ENCODE results near the gene CCDC69.

CCDC69 gene

DNA sequence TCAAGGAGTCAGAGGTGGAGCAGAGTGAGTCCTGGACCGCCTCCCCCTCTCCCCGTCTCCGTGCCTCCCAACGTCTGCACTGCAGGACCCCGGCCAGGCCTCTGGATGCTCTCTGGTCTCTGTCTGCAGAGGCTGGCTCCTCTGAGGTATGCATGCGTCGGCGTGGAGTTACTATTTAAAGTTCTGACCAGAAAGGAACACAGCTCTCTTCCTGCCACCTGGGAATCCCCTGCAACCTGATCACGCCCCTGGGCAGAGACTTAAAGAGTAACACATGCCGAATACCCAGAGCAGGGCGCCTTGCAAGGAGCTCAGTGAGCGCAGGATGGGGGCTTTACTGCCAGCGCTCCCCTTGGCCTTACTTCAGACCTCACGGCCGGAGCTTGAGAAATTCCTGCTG is 82.4 kb downstream of the CCDC69 start:
- Histone ChIP-seq H3K14ac (ENCODE audit: low read length) (no peak overlapping the region), H3K36me3 (replicated peaks in 1 of 2; ENCODE audit: control insufficient read depth in 2 of 2, insufficient read depth in 2 of 2, low read length in 2 of 2) (peaks cover 17 to 86% of the 10 kb centered on the region in 2 donors), H3K23ac (ENCODE audit: low read depth, low read length, poor library complexity) (no peak overlapping the region), H3K4me3 (ENCODE audit: low read length in 2 of 2) (no peak overlapping the region), H3K79me1 (ENCODE audit: low read depth, low read length) (peaks cover 2% of the 10 kb centered on the region), H4K8ac (ENCODE audit: low read depth, low read length) (no peak overlapping the region), H4K91ac (ENCODE audit: low read depth, low read length, poor library complexity) (no peak overlapping the region), H2BK15ac (ENCODE audit: low read length) (no peak overlapping the region), H3K4me1 (ENCODE audit: control insufficient read depth in 2 of 2, insufficient read depth in 1 of 2, low read depth in 1 of 2, low read length in 2 of 2) (no peaks in the 10 kb centered on the region), H2BK120ac (ENCODE audit: low read depth, low read length) (no peak overlapping the region), H2BK5ac (ENCODE audit: low read length) (no peak overlapping the region), H3K9me3 (replicated peaks in 1 of 2; ENCODE audit: control insufficient read depth in 2 of 2, insufficient read depth in 1 of 2, low read depth in 1 of 2, low read length in 2 of 2) (no peaks in the 10 kb centered on the region), H2BK12ac (ENCODE audit: low read length) (no peak overlapping the region), H2AFZ (ENCODE audit: low read length) (no peak overlapping the region), H3K27ac (replicated peaks; ENCODE audit: low read length) (no peak overlapping the region), H3K9ac (ENCODE audit: low read depth, low read length, poor library complexity) (no peak overlapping the region), H2AK5ac (ENCODE audit: low read depth, low read length) (no peak overlapping the region), H3K4me2 (ENCODE audit: insufficient read depth, low read length, poor library complexity, severe bottlenecking) (no peak overlapping the region), H3K18ac (ENCODE audit: low read length) (no peak overlapping the region), H3K4ac (ENCODE audit: low read length) (no peak overlapping the region), H3K27me3 (ENCODE audit: control insufficient read depth in 3 of 3, insufficient read depth in 3 of 3, low read depth in 1 of 3, low read length in 3 of 3) (no peaks in the 10 kb centered on the region)
- no CpG with 5 or more reads among the region's 15 CpGs for WGBS, 2 donors (ENCODE audit: extremely low coverage in 2 of 2, insufficient read length in 2 of 2, insufficient replicate concordance in 1 of 2)
- no peak for DNase-seq (ENCODE audit: low spot score)

GRCh38 chr5:151140686-151141459 is 83.0 kb downstream of the CCDC69 start:
- Histone ChIP-seq H2BK120ac (ENCODE audit: low read depth, low read length) (no peak overlapping the region), H2BK12ac (ENCODE audit: low read length) (no peak overlapping the region), H3K23ac (ENCODE audit: low read depth, low read length, poor library complexity) (no peak overlapping the region), H2BK15ac (ENCODE audit: low read length) (no peak overlapping the region), H4K8ac (ENCODE audit: low read depth, low read length) (no peak overlapping the region), H3K9ac (ENCODE audit: low read depth, low read length, poor library complexity) (no peak overlapping the region), H3K27ac (replicated peaks; ENCODE audit: low read length) (no peak overlapping the region), H2AK5ac (ENCODE audit: low read depth, low read length) (no peak overlapping the region), H3K14ac (ENCODE audit: low read length) (no peak overlapping the region), H2BK5ac (ENCODE audit: low read length) (no peak overlapping the region), H3K4ac (ENCODE audit: low read length) (no peak overlapping the region), H3K18ac (ENCODE audit: low read length) (no peak overlapping the region), H2AFZ (ENCODE audit: low read length) (no peak overlapping the region), H3K27me3 (ENCODE audit: control insufficient read depth in 3 of 3, insufficient read depth in 3 of 3, low read depth in 1 of 3, low read length in 3 of 3) (no peaks in the 10 kb centered on the region), H3K4me3 (ENCODE audit: low read length in 2 of 2) (no peak overlapping the region), H3K9me3 (replicated peaks in 1 of 2; ENCODE audit: control insufficient read depth in 2 of 2, insufficient read depth in 1 of 2, low read depth in 1 of 2, low read length in 2 of 2) (no peaks in the 10 kb centered on the region), H3K4me1 (ENCODE audit: control insufficient read depth in 2 of 2, insufficient read depth in 1 of 2, low read depth in 1 of 2, low read length in 2 of 2) (no peaks in the 10 kb centered on the region), H3K4me2 (ENCODE audit: insufficient read depth, low read length, poor library complexity, severe bottlenecking) (no peak overlapping the region), H3K36me3 (replicated peaks in 1 of 2; ENCODE audit: control insufficient read depth in 2 of 2, insufficient read depth in 2 of 2, low read length in 2 of 2) (peaks cover 19 to 86% of the 10 kb centered on the region in 2 donors), H3K79me1 (ENCODE audit: low read depth, low read length) (peaks cover 1% of the 10 kb centered on the region), H4K91ac (ENCODE audit: low read depth, low read length, poor library complexity) (no peak overlapping the region)
- DNase-seq (ENCODE audit: low spot score): no peak
- no CpG with 5 or more reads among the region's 7 CpGs for WGBS, 2 donors (ENCODE audit: extremely low coverage in 2 of 2, insufficient read length in 2 of 2, insufficient replicate concordance in 1 of 2)

DNA sequence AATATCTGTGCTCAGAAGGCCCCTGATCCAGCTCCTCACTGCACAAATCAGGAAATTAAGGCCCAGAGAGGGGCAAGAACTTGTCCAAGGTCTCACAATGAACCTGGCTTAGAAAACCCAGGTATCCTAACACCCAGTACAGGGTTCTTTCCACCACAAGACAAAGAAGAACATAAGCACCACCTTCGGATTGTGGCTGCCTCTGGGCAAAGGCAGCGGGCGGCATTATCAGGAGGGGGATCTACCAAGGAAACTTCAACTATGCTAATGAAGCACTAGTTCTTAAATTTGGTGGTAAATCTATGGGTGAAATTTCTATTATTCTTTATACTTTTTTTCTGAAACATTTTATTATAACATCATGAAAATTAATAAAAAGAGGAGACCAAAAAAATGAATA is 84.2 kb downstream of the CCDC69 start:
- no peak for DNase-seq (ENCODE audit: low spot score)
- Histone ChIP-seq H3K27me3 (ENCODE audit: control insufficient read depth in 3 of 3, insufficient read depth in 3 of 3, low read depth in 1 of 3, low read length in 3 of 3) (no peaks in the 10 kb centered on the region), H3K4ac (ENCODE audit: low read length) (no peak overlapping the region), H3K79me1 (ENCODE audit: low read depth, low read length) (no peaks in the 10 kb centered on the region), H3K27ac (replicated peaks; ENCODE audit: low read length) (no peak overlapping the region), H2AK5ac (ENCODE audit: low read depth, low read length) (no peak overlapping the region), H2BK120ac (ENCODE audit: low read depth, low read length) (no peak overlapping the region), H2BK12ac (ENCODE audit: low read length) (no peak overlapping the region), H3K9ac (ENCODE audit: low read depth, low read length, poor library complexity) (no peak overlapping the region), H3K9me3 (replicated peaks in 1 of 2; ENCODE audit: control insufficient read depth in 2 of 2, insufficient read depth in 1 of 2, low read depth in 1 of 2, low read length in 2 of 2) (no peaks in the 10 kb centered on the region), H3K18ac (ENCODE audit: low read length) (no peak overlapping the region), H3K4me3 (ENCODE audit: low read length in 2 of 2) (no peak overlapping the region), H4K91ac (ENCODE audit: low read depth, low read length, poor library complexity) (no peak overlapping the region), H3K14ac (ENCODE audit: low read length) (no peak overlapping the region), H3K23ac (ENCODE audit: low read depth, low read length, poor library complexity) (no peak overlapping the region), H3K36me3 (replicated peaks in 1 of 2; ENCODE audit: control insufficient read depth in 2 of 2, insufficient read depth in 2 of 2, low read length in 2 of 2) (peaks cover 23 to 90% of the 10 kb centered on the region in 2 donors), H2BK15ac (ENCODE audit: low read length) (no peak overlapping the region), H2AFZ (ENCODE audit: low read length) (no peak overlapping the region), H3K4me1 (ENCODE audit: control insufficient read depth in 2 of 2, insufficient read depth in 1 of 2, low read depth in 1 of 2, low read length in 2 of 2) (no peaks in the 10 kb centered on the region), H2BK5ac (ENCODE audit: low read length) (no peak overlapping the region), H4K8ac (ENCODE audit: low read depth, low read length) (no peak overlapping the region), H3K4me2 (ENCODE audit: insufficient read depth, low read length, poor library complexity, severe bottlenecking) (no peak overlapping the region)
- WGBS, 2 donors (ENCODE audit: extremely low coverage in 2 of 2, insufficient read length in 2 of 2, insufficient replicate concordance in 1 of 2): no CpG with 5 or more reads among the region's 3 CpGs

- Histone ChIP-seq H3K14ac (ENCODE audit: low read length) (no peak overlapping the region), H3K27me3 (ENCODE audit: control insufficient read depth in 3 of 3, insufficient read depth in 3 of 3, low read depth in 1 of 3, low read length in 3 of 3) (no peaks in the 10 kb centered on the region), H3K4me1 (ENCODE audit: control insufficient read depth in 2 of 2, insufficient read depth in 1 of 2, low read depth in 1 of 2, low read length in 2 of 2) (no peaks in the 10 kb centered on the region), H3K79me1 (ENCODE audit: low read depth, low read length) (no peaks in the 10 kb centered on the region), H3K9me3 (replicated peaks in 1 of 2; ENCODE audit: control insufficient read depth in 2 of 2, insufficient read depth in 1 of 2, low read depth in 1 of 2, low read length in 2 of 2) (no peaks in the 10 kb centered on the region), H3K27ac (replicated peaks; ENCODE audit: low read length) (no peak overlapping the region), H2AFZ (ENCODE audit: low read length) (no peak overlapping the region), H3K4me2 (ENCODE audit: insufficient read depth, low read length, poor library complexity, severe bottlenecking) (no peak overlapping the region), H3K18ac (ENCODE audit: low read length) (no peak overlapping the region), H3K36me3 (replicated peaks in 1 of 2; ENCODE audit: control insufficient read depth in 2 of 2, insufficient read depth in 2 of 2, low read length in 2 of 2) (peaks cover 25 to 90% of the 10 kb centered on the region in 2 donors), H2BK12ac (ENCODE audit: low read length) (no peak overlapping the region), H3K4ac (ENCODE audit: low read length) (no peak overlapping the region), H4K8ac (ENCODE audit: low read depth, low read length) (no peak overlapping the region), H3K4me3 (ENCODE audit: low read length in 2 of 2) (no peak overlapping the region), H2BK5ac (ENCODE audit: low read length) (no peak overlapping the region), H3K23ac (ENCODE audit: low read depth, low read length, poor library complexity) (no peak overlapping the region), H3K9ac (ENCODE audit: low read depth, low read length, poor library complexity) (no peak overlapping the region), H2AK5ac (ENCODE audit: low read depth, low read length) (no peak overlapping the region), H2BK120ac (ENCODE audit: low read depth, low read length) (no peak overlapping the region), H2BK15ac (ENCODE audit: low read length) (no peak overlapping the region), H4K91ac (ENCODE audit: low read depth, low read length, poor library complexity) (no peak overlapping the region)
- WGBS, 2 donors (ENCODE audit: extremely low coverage in 2 of 2, insufficient read length in 2 of 2, insufficient replicate concordance in 1 of 2): no CpG with 5 or more reads among the region's 8 CpGs
- DNase-seq (ENCODE audit: low spot score): no peak
Observed at GRCh38 chr5:151139015-151139414, 84.9 kb downstream of the CCDC69 start.

Data from neuronal stem cell (in vitro differentiated cells).